GM12878 (cell line): ENCODE measurements around the gene SF3B5.

Source experiments
- CTCF ChIP-seq, 3 experiments: IDR thresholded peaks in 2 of 3; conservative IDR thresholded peaks in 1 of 3; 2 replicates each; pipeline ENCODE4 v1.5.1; 2011; ENCODE audit warnings: low read depth in 3 of 3, low read length in 3 of 3, mild to moderate bottlenecking in 3 of 3, control low read depth in 2 of 3, moderate library complexity in 2 of 3, inconsistent platforms in 1 of 3, mixed read lengths in 1 of 3; ENCODE audit not compliant: control insufficient read depth in 2 of 3, insufficient read depth in 1 of 3; ENCODE audit errors: extremely low read depth in 1 of 3
- TF ChIP-seq, protein P1 (sequence below): IDR thresholded peaks from 2 replicates; pipeline ENCODE4 v1.6.1; 2011; ENCODE audit warnings: low read depth, mild to moderate bottlenecking, low read length, moderate library complexity, borderline replicate concordance; ENCODE audit errors: extremely low read depth

GRCh38 chr6:144094731-144095133 lies 641 bp downstream of the SF3B5 start:
- TF ChIP-seq, protein P1, sequence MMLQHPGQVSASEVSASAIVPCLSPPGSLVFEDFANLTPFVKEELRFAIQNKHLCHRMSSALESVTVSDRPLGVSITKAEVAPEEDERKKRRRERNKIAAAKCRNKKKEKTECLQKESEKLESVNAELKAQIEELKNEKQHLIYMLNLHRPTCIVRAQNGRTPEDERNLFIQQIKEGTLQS = no peak
- TF ChIP-seq CTCF (IDR thresholded peaks at IDR 0.05 in 2 of 3, conservative IDR thresholded peaks at IDR 0.05 in 1 of 3; ENCODE audit: control insufficient read depth in 2 of 3, extremely low read depth in 1 of 3, insufficient read depth in 1 of 3, low read depth in 3 of 3, low read length in 3 of 3) = no peak
